GM21447 (cell line): ENCODE measurements around the gene ENTPD7.
"Not testable (repeated sequence)": the region's sequence is repeated elsewhere in the genome, so short reads cannot be mapped to it uniquely, and the experiment has no call there.

Experiments used
- ATAC-seq: cut with Tn5 transposase; IDR thresholded peaks from one replicate; pipeline ENCODE4 v1.9.1; 2021; ENCODE audit not compliant: unreplicated experiment

Gene ENTPD7

GRCh38 chr10:99682752-99683151 lies 23.4 kb downstream of the ENTPD7 start:
- no peak for ATAC-seq

DNA sequence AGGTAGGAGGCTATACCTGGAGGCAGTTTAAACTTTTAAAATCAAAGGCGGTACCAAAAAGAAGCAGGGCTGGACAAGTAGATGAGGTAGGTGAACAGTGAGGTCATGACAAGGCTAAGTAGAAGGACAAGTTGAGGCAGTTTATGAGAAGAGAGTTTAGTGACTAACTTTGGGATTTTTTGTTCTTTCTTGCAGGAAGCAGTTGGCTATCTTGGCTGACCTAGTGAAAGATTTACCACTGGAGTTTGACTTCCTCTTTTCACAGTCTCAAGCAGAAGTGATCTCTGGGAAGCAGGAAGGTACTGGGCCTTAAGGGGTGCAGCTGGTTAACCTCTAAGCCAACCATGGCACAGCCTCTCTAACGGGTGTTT lies 26.3 kb downstream of the ENTPD7 start:
- ATAC-seq: peak; percentile 94

GRCh38 chr10:99689461-99689860 lies 30.2 kb downstream of the ENTPD7 start:
- ATAC-seq: no peak

- no peak for ATAC-seq
Measured at GRCh38 chr10:99693933-99694583, 34.7 kb downstream of the ENTPD7 start.

DNA sequence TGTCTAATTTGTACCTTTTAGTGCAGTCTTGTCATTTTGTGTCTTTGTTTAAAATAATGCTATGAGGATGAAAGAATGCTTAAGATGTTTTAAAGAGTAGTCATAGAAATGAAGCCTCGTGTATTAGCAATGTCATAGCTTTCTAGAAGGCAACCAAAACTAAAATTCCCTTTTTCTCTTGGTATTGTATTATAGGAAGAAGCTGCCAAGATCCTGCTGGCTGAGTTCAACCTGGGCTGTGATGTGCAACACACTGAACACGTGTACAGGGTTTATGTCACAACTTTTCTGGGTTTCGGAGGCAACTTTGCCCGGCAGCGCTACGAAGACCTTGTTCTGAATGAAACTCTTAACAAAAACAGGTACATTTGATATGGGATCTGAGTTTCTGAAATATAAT lies 36.5 kb downstream of the ENTPD7 start:
- no peak for ATAC-seq

DNA sequence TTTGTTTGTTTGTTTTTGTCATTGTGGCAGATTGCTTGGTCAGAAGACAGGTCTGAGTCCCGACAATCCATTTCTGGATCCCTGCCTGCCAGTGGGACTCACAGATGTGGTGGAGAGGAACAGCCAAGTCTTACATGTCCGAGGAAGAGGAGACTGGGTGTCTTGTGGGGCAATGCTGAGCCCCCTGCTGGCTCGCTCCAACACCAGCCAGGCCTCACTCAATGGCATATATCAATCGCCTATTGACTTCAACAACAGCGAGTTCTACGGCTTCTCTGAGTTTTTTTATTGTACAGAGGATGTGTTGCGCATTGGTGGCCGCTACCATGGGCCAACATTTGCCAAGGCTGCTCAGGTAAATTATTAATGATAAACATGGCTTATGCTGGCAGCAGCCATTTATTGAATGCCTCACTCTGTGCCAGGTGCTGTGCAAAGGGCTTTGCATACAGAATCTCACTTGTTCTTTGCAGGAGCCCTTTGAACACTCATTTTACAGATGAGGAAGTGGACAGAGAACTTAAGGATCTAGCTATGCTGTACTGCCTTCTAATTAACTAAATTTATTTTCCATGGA lies 39.3 kb downstream of the ENTPD7 start:
- ATAC-seq: no peak

DNA sequence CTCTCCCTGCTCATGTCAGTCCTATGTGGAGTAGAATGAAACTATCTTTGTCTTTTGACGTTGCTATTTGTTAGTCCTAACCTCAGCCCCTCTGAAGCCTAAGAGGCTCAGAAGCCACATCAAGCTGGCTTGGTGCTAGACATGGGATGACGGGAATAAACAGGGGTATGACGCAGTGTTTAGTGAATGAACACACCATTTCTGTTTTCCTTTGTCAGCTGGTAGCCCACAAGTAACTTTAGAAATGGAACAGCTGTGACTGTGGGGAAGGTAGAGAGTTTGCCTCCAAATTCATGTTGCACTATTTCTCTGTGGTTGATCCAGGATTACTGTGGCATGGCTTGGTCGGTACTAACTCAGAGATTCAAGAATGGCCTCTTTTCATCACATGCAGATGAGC lies 41.3 kb downstream of the ENTPD7 start:
- ATAC-seq: no peak

DNA sequence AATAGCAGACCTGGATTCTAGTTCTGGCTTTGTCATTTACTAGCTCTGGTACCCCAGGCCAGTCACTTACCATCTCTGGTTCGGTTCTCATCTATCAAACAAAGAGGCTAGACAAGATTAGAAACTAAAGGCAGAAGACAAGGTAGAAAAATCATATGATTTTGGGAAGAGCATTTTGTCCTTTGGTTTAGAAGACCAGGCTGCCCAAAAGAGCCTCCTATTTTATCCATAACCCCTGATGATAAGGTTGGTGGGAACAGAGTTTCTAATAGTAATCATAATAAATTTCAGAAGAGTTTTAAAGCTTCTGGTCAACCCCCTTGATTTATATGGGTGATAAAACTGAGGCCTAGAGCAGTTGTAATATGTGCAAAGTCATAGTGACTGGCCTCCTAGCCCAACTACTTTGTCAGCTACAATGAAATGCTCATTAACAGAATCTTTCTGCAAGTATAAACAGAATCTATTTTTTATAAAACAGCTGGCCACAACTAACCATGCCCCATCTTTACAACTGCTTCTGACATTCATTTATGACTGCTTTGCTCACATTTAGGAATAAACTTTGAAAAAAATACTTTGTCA lies 49.2 kb downstream of the ENTPD7 start:
- no peak for ATAC-seq

DNA sequence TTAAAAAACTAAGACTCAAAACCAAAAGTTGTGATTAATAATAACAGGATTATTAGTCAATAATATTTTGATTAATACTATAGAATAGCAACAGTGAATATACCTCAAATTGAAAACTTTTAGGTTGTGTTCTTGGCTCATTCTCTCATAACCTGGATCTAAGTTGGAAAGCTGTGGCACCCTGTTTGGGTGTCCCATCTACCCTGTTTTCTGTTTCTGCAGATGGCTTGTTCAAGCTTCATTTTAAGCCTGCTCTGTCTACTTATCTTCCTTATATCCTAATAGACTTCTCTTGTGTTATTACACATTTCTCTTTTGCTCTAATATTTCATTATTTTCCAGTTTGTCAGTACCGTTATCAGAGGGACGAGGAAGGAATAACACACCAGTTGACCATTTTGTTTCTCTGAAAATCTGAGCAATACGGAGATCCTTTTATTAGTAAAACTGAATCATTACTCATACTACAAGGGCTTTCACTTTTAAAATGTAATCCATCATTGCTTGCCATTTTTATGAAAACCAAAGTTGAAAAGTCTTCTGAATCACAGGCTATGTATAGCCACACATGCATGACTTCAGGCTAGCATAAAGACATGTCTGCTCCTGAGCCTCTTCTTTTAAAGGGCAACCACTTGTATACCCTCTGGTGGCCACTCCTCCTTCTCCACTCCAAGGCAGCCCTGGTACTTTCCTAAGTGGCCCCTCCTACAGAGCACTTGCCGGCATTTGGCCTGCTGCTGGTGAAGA lies 50.3 kb downstream of the ENTPD7 start:
- peak; percentile 69 for ATAC-seq

GRCh38 chr10:99711129-99711719 lies 51.9 kb downstream of the ENTPD7 start:
- no peak for ATAC-seq

GRCh38 chr10:99714446-99714845 lies 55.1 kb downstream of the ENTPD7 start:
- ATAC-seq: no peak

- no peak for ATAC-seq
Measured at GRCh38 chr10:99720387-99720786, 61.1 kb downstream of the ENTPD7 start.

GRCh38 chr10:99730026-99730425 lies 70.7 kb downstream of the ENTPD7 start:
- no peak for ATAC-seq

DNA sequence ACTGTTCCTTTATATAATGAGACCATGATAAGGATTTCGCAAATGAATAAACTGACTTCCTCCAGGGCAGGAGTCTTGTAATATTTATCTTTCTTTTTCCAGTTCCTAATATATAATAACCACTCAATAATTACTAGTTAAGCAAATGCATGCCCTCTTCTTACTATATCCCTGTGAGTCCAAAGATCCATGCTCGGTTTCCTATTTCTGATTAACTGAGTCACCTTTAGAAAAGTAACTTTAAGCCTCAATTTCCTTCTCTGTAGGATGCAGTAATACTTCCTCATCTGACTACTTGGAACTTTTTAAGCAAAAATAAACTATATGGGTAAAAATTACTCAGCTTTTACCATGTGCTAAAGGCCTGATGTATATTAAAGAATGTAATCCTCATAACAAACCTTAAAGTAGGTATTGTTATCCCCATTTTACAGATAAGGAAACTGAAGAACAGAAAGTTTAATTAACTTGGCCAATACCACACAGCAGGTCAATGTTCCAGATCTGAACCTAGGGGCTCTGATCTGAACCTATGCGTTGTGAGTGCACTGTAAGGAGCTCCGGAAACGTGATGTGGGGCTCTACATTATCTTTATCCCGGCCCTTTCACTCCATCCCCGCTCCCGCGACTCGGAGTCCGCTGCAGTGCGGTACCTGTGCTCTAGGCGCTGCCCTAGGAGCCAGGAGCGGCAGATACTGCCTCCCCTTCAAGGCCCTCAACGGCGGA lies 72.2 kb downstream of the ENTPD7 start:
- peak; percentile 22 for ATAC-seq

DNA sequence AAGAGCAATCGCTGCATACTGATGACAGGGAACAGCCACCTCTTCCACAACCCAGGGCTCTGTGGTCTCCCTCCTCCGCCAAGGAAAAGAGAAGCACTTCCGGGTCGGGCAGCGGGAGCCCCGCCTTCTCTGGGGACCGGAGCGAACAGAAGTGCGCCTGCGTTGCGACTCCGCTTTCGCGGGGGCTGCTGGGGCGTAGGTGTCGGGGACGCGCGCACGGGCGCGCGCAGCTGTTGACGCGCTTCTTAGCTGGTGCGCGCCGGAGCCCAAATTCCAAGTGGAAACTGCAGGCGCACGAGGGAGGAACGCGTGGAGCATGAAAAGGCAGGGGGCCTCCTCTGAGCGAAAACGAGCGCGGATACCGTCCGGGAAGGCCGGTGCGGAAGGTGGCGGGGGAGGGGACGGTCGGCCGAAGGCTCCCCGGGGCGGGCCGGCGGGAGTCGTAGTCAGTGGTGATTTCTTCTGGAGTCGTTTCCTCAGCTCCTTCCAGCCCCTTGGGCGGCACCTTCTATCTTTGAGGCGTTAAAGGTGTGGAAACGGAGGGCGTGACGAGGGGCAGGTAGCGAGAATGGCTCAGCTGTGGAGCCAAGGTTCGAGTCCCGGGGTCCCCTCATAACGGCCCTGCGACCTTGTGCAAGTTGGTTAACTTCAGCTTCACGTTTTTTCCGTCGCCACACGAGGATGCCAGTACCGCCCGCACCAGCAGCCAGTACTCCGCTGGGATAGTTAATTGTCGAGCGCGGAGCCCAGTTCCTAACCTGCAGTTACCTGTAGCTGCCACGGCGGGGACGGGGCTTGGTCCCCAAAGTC lies 72.9 kb downstream of the ENTPD7 start, which contains the start of the genes COX15 and CUTC:
COX15 (minus strand) TSS at position 95 of the 810 bp plus-strand sequence; CDS start at position 17, 78 bp downstream.
CUTC (plus strand) TSS at position 202 of the 810 bp plus-strand sequence; CDS start at position 317, 115 bp downstream.
- peak; percentile 89 for ATAC-seq

GRCh38 chr10:99733366-99733765 lies 74.1 kb downstream of the ENTPD7 start:
- no peak for ATAC-seq

GRCh38 chr10:99734111-99734510 lies 74.8 kb downstream of the ENTPD7 start:
- not testable (repeated sequence) for ATAC-seq

- ATAC-seq: no peak
Measured at GRCh38 chr10:99740260-99740659, 81.0 kb downstream of the ENTPD7 start.

DNA sequence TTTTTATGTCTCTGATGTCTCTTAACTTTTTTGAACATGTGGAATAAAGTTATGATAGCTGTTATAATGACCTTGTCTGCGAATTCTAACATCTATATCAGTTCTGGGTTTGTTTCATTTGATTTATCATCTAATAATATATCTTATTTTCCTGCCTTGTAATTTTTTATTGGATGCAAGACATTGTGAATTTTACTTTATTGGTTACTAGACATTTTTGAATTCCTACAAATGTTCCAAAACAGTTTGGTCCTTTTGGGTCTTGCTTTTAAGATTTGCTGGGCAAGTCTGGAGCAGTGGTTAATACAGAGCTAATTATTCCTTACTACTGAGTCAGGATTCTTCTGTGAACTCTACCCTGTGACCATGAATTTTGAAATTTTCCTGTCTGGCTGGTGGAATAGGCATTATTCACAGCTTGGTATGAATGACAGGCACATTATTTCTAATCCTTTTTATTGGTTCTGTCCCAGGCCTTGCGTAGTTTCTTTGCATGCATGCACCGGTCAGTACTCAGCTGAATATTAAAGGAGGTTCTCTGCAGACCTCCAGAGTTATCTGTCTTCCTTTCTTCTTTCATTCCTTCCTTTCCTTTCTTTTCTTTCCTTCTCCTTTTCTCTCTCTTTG lies 81.7 kb downstream of the ENTPD7 start:
- ATAC-seq: no peak
